Aorta (tissue), 5 donors: ENCODE results near the gene PLPPR1. TPM values are rescaled to one million over a fixed set of nuclear protein-coding genes. Genes with fewer than 3 reads are reported as not detected.

Experiments used
- ATAC-seq: fragments of 200-7000 bp; cut with Tn5 transposase; one replicate; pipeline ENCODE4 v1.9.1; 2022; ENCODE audit warnings: moderate library complexity; ENCODE audit not compliant: low FRiP score
- DNase-seq, 2 donors: peaks; one replicate each; pipeline ENCODE4 v3.0.0-alpha.2; 2020
- H3K27ac ChIP-seq, 2 donors: one replicate each; pipeline ENCODE4 v1.5.1; 2013; ENCODE audit warnings: low read length in 2 of 2, mild to moderate bottlenecking in 2 of 2, moderate library complexity in 2 of 2, control low read depth in 1 of 2, inconsistent platforms in 1 of 2, low read depth in 1 of 2
- H3K27me3 ChIP-seq, 2 donors: one replicate each; pipeline ENCODE4 v1.6.1; 2013; ENCODE audit warnings: control low read depth in 1 of 2, low read length in 1 of 2, mild to moderate bottlenecking in 1 of 2, moderate library complexity in 1 of 2; ENCODE audit not compliant: insufficient read depth in 2 of 2, control insufficient read depth in 1 of 2
- H3K36me3 ChIP-seq, 2 donors: one replicate each; pipeline ENCODE4 v1.6.1; 2013; ENCODE audit warnings: control low read depth in 1 of 2, low read length in 1 of 2, mild to moderate bottlenecking in 1 of 2; ENCODE audit not compliant: insufficient read depth in 2 of 2, control insufficient read depth in 1 of 2
- H3K4me1 ChIP-seq, 2 donors: one replicate each; pipeline ENCODE4 v1.6.1; 2013; ENCODE audit warnings: low read length in 2 of 2, control low read depth in 1 of 2, mild to moderate bottlenecking in 1 of 2, moderate library complexity in 1 of 2; ENCODE audit not compliant: insufficient read depth in 2 of 2, control insufficient read depth in 1 of 2
- H3K4me3 ChIP-seq, 2 donors: one replicate each; pipeline ENCODE4 v1.5.1; 2013; ENCODE audit warnings: low read length in 2 of 2, control low read depth in 1 of 2, mild to moderate bottlenecking in 1 of 2
- H3K9me3 ChIP-seq: one replicate; pipeline ENCODE4 v1.6.1; 2013; ENCODE audit warnings: mild to moderate bottlenecking, low read length; ENCODE audit not compliant: control insufficient read depth
- WGBS, 2 donors: extraction: QIAGEN DNeasy Blood & Tissue Kit; methylation state at CpG; one replicate each; pipeline ENCODE4 v1.1.7; 2013; 5-methylcytosine and 5-hydroxymethylcytosine counted together
- intact Hi-C, 2 donors: fragments of 100-400 bp; cut with DNase I; formaldehyde crosslinking; loops; one replicate each; pipeline versions ENCODE4 v1.14.2 to v1.15.0; 2022
- polyA plus RNA-seq, 2 donors: library from polyadenylated mRNA; stranded (reverse); fragments of 200-250 nt; gene quantifications; one replicate each; pipeline ENCODE4 v1.2.3, GENCODE V29; 2013
- total RNA-seq, 2 donors: library from RNA; stranded (reverse); fragmentation: NEBNext Ultra II Directional; extraction: Animal tissue kit (Norgen Biotek cat#: 25700); gene quantifications; one replicate each; pipeline ENCODE4 v1.2.1, GENCODE V29; 2021
- donor health status: healthy with polysubstance abuse.
- donor health status: Bipolar disorder and iron deficiency.
- donor health status: DM: no; HTN: no; CAD: no.
- donor health status: DM: no; HTN: no; CAD: no.
- donor health status: DM: yes; HTN: yes; CAD: no.

The PLPPR1 gene
- total and polyA plus RNA-seq, 4 donors, result not detected

- H3K4me1 ChIP-seq, result no peaks in the 10 kb centered on the region
- intact Hi-C loops, result no loop called here
- DNase-seq, result no peak
- no peaks in the 10 kb centered on the region for H3K9me3 ChIP-seq
- no peak overlapping the region for H3K4me3 ChIP-seq
- ATAC-seq, result no peak
- H3K36me3 ChIP-seq, result no peaks in the 10 kb centered on the region
- no peaks in the 10 kb centered on the region for H3K27me3 ChIP-seq
- H3K27ac ChIP-seq, result no peak overlapping the region
Observed at GRCh38 chr9:101220341-101220740, 191.8 kb downstream of the PLPPR1 start.

- peaks cover 0 to 2% of the 10 kb centered on the region in 2 donors for H3K4me1 ChIP-seq
- no peak overlapping the region for H3K27ac ChIP-seq
- no peak overlapping the region for H3K4me3 ChIP-seq
- no peaks in the 10 kb centered on the region for H3K36me3 ChIP-seq
- H3K9me3 ChIP-seq, result peaks cover 3% of the 10 kb centered on the region
- no peak for DNase-seq
- 16 to 24% methylated on average over 4 of the region's 4 CpGs for WGBS, 2 donors
- H3K27me3 ChIP-seq, result no peaks in the 10 kb centered on the region
- intact Hi-C loops, result no loop called here
- ATAC-seq, result no peak
Observed at GRCh38 chr9:101225271-101225670, 196.7 kb downstream of the PLPPR1 start.

GRCh38 chr9:101226161-101226560 lies 197.6 kb downstream of the PLPPR1 start:
- no peak overlapping the region for H3K27ac ChIP-seq
- no peaks in the 10 kb centered on the region for H3K36me3 ChIP-seq
- no peaks in the 10 kb centered on the region for H3K27me3 ChIP-seq
- peaks cover 3% of the 10 kb centered on the region for H3K9me3 ChIP-seq
- peaks cover 0 to 3% of the 10 kb centered on the region in 2 donors for H3K4me1 ChIP-seq
- ATAC-seq (no peak), DNase-seq (no peak)
- intact Hi-C loops, result no loop called here
- H3K4me3 ChIP-seq, result no peak overlapping the region

DNA sequence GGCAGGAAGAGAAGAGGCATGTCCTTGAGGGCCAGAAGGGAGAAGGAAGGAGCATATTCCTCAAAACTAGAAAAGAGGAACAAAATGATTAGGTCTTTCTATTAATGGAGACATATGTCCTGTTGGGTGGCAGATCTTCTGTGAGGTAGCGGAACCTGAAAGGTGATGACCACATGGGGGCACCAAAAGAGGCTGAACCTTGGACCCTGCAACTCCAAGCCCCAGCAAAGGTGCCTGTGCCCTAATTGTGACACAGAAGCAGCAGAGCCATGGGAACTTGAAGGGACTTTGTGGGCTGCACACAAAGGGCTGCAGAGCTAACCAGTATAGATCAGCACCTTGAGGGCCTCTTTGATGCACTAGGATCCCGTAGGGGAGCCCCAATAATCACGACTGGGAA lies 198.3 kb downstream of the PLPPR1 start:
- H3K4me3 ChIP-seq, result no peak overlapping the region
- no peak overlapping the region for H3K27ac ChIP-seq
- H3K36me3 ChIP-seq, result no peaks in the 10 kb centered on the region
- WGBS, 2 donors, result 71 to 72% methylated on average over 3 of the region's 3 CpGs
- intact Hi-C loops, result no loop called here
- peaks cover 0 to 3% of the 10 kb centered on the region in 2 donors for H3K4me1 ChIP-seq
- ATAC-seq (no peak), DNase-seq (no peak)
- no peaks in the 10 kb centered on the region for H3K27me3 ChIP-seq
- peaks cover 3% of the 10 kb centered on the region for H3K9me3 ChIP-seq

GRCh38 chr9:101229606-101230005 lies 201.1 kb downstream of the PLPPR1 start:
- Histone ChIP-seq H3K27ac (no peak overlapping the region), H3K4me1 (peaks cover 0 to 3% of the 10 kb centered on the region in 2 donors), H3K9me3 (peaks cover 3% of the 10 kb centered on the region), H3K4me3 (no peak overlapping the region), H3K27me3 (no peaks in the 10 kb centered on the region), H3K36me3 (no peaks in the 10 kb centered on the region)
- DNase-seq, result no peak
- intact Hi-C loops, result no loop called here
- no peak for ATAC-seq
- WGBS, 2 donors, result 28 to 29% methylated on average over 1 of the region's 1 CpG

DNA sequence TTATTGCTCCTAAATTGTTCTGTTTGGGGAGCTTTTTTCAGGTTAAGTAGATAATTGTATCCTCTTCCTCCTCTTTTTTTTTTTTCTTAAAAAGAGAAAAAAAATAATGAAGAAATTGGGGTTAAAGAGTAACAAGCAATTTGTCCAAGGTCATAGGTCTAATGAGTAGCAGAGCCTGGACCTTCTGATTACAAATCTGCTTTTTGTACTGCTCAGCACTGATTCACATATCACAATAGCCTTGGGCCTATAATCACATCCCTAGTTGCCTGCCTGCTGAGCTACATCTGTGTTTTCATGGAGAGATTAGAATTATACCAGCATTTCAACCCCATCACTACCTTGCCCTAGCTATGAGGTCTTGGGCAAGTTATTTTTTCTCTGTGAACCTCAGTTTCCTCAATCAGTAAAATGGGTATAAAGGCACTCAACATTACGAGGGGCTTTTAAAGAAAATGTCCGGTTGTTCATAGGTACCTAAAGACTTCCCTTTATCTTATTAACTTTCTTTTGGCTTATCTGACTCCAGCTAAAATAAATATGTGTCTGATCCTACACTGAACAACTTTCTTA lies 204.0 kb downstream of the PLPPR1 start:
- ATAC-seq, result no peak
- H3K36me3 ChIP-seq, result no peaks in the 10 kb centered on the region
- no peak overlapping the region for H3K4me3 ChIP-seq
- no peak for DNase-seq
- WGBS, 2 donors, result 91 to 92% methylated on average over 2 of the region's 2 CpGs
- no peaks in the 10 kb centered on the region for H3K9me3 ChIP-seq
- no peaks in the 10 kb centered on the region for H3K27me3 ChIP-seq
- intact Hi-C loops, result no loop called here
- H3K27ac ChIP-seq, result no peak overlapping the region
- peaks cover 0 to 3% of the 10 kb centered on the region in 2 donors for H3K4me1 ChIP-seq

- Histone ChIP-seq H3K4me1 (peaks cover 0 to 1% of the 10 kb centered on the region in 2 donors), H3K4me3 (no peak overlapping the region), H3K27ac (no peak overlapping the region), H3K36me3 (no peaks in the 10 kb centered on the region), H3K9me3 (no peaks in the 10 kb centered on the region), H3K27me3 (no peaks in the 10 kb centered on the region)
- no peak for ATAC-seq
- no peak for DNase-seq
- 23% methylated on average over 6 of the region's 6 CpGs for WGBS, 2 donors
- intact Hi-C loops, result no loop called here
Observed at GRCh38 chr9:101235105-101235866, 206.8 kb downstream of the PLPPR1 start.

DNA sequence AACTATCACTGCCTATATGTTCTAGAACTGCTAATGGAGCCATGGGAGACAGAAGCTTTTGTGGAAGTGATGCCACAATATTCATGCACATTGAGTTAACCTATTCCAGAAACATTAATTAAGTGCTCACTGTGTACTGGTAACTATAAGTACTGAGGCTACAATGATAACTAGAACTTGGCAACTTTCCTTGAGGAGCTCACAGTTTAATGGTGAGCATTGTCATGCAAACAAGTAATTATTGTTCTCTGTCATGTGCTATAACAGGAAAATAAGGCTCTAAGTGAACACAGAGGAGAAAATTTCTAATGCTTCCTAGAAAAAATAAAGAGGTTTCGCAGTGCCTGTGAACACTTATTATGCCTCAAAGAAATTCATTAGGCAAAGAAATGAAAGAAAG lies 214.1 kb downstream of the PLPPR1 start:
- ATAC-seq (no peak), DNase-seq (no peak)
- Histone ChIP-seq H3K4me3 (no peak overlapping the region), H3K27me3 (no peaks in the 10 kb centered on the region), H3K4me1 (no peaks in the 10 kb centered on the region), H3K27ac (no peak overlapping the region), H3K36me3 (no peaks in the 10 kb centered on the region), H3K9me3 (peaks cover 1% of the 10 kb centered on the region)
- 91 to 95% methylated on average over 1 of the region's 1 CpG for WGBS, 2 donors
- intact Hi-C loops, result no loop called here

DNA sequence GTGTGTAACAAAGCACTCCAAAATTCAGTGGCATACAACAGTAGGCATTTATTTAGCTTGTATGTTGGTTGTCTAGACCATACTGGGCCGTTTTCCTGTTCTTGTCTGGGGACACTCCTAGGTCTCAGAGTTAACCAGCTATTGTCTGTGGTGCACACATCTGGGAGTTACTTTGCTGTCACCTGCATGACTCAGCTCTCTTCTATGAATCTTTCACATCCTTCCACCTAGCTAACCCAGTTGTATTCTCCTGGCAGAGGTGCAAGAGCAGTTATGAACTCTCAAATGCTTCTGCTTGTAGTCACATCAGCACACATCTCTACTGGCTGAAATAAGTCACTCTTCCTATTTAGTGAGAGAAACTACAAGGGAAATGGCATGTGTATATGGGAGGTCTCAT lies 218.2 kb downstream of the PLPPR1 start:
- ATAC-seq (no peak), DNase-seq (no peak)
- Histone ChIP-seq H3K9me3 (no peaks in the 10 kb centered on the region), H3K4me1 (no peaks in the 10 kb centered on the region), H3K4me3 (no peak overlapping the region), H3K27me3 (no peaks in the 10 kb centered on the region), H3K27ac (no peak overlapping the region), H3K36me3 (no peaks in the 10 kb centered on the region)
- WGBS, 2 donors, result 38 to 40% methylated on average over 1 of the region's 1 CpG
- intact Hi-C loops, result no loop called here
